PC-3 (cell line): Measurements from ENCODE around the gene POU2F1. TPM values are rescaled to one million over a fixed set of nuclear protein-coding genes. Genes with fewer than 3 reads are reported as not detected.
A peak's percentile ranks its signal among the peaks of the same experiment; 100 is the strongest.

Experiments used
- ATAC-seq: fragments of 200-7000 bp; cut with Tn5 transposase; 2 replicates; pipeline ENCODE4 v1.9.1; 2020; ENCODE audit warnings: mild to moderate bottlenecking, moderate library complexity
- BruUV-seq: library from RNA; stranded (reverse); fragments of 400-500 nt; replicated peaks from 2 replicates; lab custom pipeline; 2021; lab: Mats Ljungman, UMichigan
- CTCF ChIA-PET: fragments of 300-600 bp; sonication (Branson Sonifier 250); formaldehyde crosslinking; loops from one replicate; lab custom pipeline; 2022; ENCODE audit warnings: antibody characterized with exemption; lab: Charles Lee
- POLR2A ChIA-PET: fragments of 300-600 bp; sonication (Branson Sonifier 250); formaldehyde crosslinking; loops from one replicate; lab custom pipeline; 2022; ENCODE audit warnings: antibody characterized with exemption; ENCODE audit not compliant: unreplicated experiment; lab: Charles Lee
- DNase-seq: peaks from one replicate; pipeline ENCODE4 v3.0.0-alpha.2; 2015
- H2AFZ ChIP-seq: fragments of 300-600 bp; sonication (generic); 2 replicates; pipeline ENCODE4 v1.6.0; 2016; ENCODE audit warnings: antibody characterized with exemption, low read length
- H3F3A ChIP-seq: fragments of 300-600 bp; sonication (generic); one replicate; pipeline ENCODE4 v1.6.0; 2017; ENCODE audit warnings: antibody characterized with exemption, low read length, control low read depth, mild to moderate bottlenecking; ENCODE audit not compliant: unreplicated experiment
- H3K27ac ChIP-seq: fragments of 300-600 bp; sonication (generic); 2 replicates; pipeline ENCODE4 v1.5.1; 2016; ENCODE audit warnings: mild to moderate bottlenecking, low read length
- H3K27me3 ChIP-seq: fragments of 300-600 bp; sonication (generic); 2 replicates; pipeline ENCODE4 v1.6.1; 2016; ENCODE audit warnings: low read length, mixed read lengths
- H3K36me3 ChIP-seq: fragments of 300-600 bp; sonication (generic); 2 replicates; pipeline ENCODE4 v1.6.1; 2016; ENCODE audit warnings: low read depth, mixed run types, low read length, mixed read lengths
- H3K4me1 ChIP-seq: fragments of 300-600 bp; sonication (generic); 2 replicates; pipeline ENCODE4 v1.5.1; 2016; ENCODE audit warnings: low read length; ENCODE audit not compliant: insufficient read depth
- H3K4me2 ChIP-seq: fragments of 300-600 bp; sonication (generic); 2 replicates; pipeline ENCODE4 v1.6.0; 2016; ENCODE audit warnings: low read length
- H3K4me3 ChIP-seq: fragments of 300-600 bp; sonication (generic); 2 replicates; pipeline ENCODE4 v1.5.1; 2016; ENCODE audit warnings: mild to moderate bottlenecking, low read length, mixed read lengths
- H3K79me2 ChIP-seq: fragments of 300-600 bp; sonication (generic); 2 replicates; pipeline ENCODE4 v1.6.1; 2017; ENCODE audit warnings: low read length, mixed read lengths
- H3K9ac ChIP-seq: fragments of 300-600 bp; sonication (generic); 2 replicates; pipeline ENCODE4 v1.6.0; 2016; ENCODE audit warnings: mild to moderate bottlenecking, low read length
- H3K9me2 ChIP-seq: fragments of 300-600 bp; sonication (generic); replicated peaks from 2 replicates; pipeline ENCODE4 v1.6.1; 2016; ENCODE audit warnings: mixed run types, low read length, mixed read lengths
- H3K9me3 ChIP-seq: fragments of 300-600 bp; sonication (generic); 2 replicates; pipeline ENCODE4 v1.6.1; 2016; ENCODE audit warnings: low read length, mixed read lengths
- H4K20me1 ChIP-seq: fragments of 300-600 bp; sonication (generic); 2 replicates; pipeline ENCODE4 v1.6.1; 2016; ENCODE audit warnings: low read length, mixed read lengths
- EZH2 ChIP-seq: fragments of 300-600 bp; sonication (generic); IDR thresholded peaks from one replicate; pipeline ENCODE4 v1.6.1; 2017; ENCODE audit warnings: antibody characterized with exemption, mild to moderate bottlenecking, low read length; ENCODE audit not compliant: unreplicated experiment
- EZH2phosphoT487 ChIP-seq: fragments of 300-600 bp; sonication (generic); IDR thresholded peaks from 2 replicates; pipeline ENCODE4 v1.6.1; 2018; ENCODE audit warnings: mild to moderate bottlenecking, antibody characterized with exemption, low read length, borderline replicate concordance
- intact Hi-C: fragments of 100-400 bp; cut with micrococcal nuclease; formaldehyde crosslinking; loops from 2 replicates; pipeline ENCODE4 v1.9.0; 2023
- total RNA-seq: library from RNA; depleted of rRNA; stranded (reverse); fragments of >200 nt; gene quantifications from 2 replicates; pipeline ENCODE4 v1.2.3, GENCODE V29; 2014
- TF ChIP-seq, protein P1 (sequence below): fragments of 300-600 bp; sonication (generic); conservative IDR thresholded peaks from 2 replicates; pipeline ENCODE4 v1.5.1; 2017; ENCODE audit warnings: antibody characterized with exemption, low read depth, mild to moderate bottlenecking, low read length

POU2F1 gene
- total RNA-seq, 1 experiment from 2014 or later, result 8.7 TPM

- intact Hi-C loops, result no loop called here
These were observed 206.0 kb downstream of the POU2F1 start for GRCh38 chr1:167426716-167427115.

GRCh38 chr1:167427848-167428247 is 207.2 kb downstream of the POU2F1 start:
- DNase-seq (no peak), ATAC-seq (no peak)
- H2AFZ ChIP-seq, result no peak overlapping the region
- no peaks in the 10 kb centered on the region for H3K36me3 ChIP-seq
- no TSS peak for BruUV-seq
- intact Hi-C loops, result no loop called here
- CTCF ChIA-PET, result no interaction called here
- H4K20me1 ChIP-seq, result no peaks in the 10 kb centered on the region
- H3K9me2 ChIP-seq, result no peaks in the 10 kb centered on the region
- H3K4me3 ChIP-seq, result no peak overlapping the region
- POLR2A ChIA-PET, result no interaction called here
- H3K4me2 ChIP-seq, result no peak overlapping the region
- H3K4me1 ChIP-seq, result no peaks in the 10 kb centered on the region
- no peak overlapping the region for H3K27ac ChIP-seq
- no peaks in the 10 kb centered on the region for H3K79me2 ChIP-seq
- H3K27me3 ChIP-seq, result no peaks in the 10 kb centered on the region
- H3K9me3 ChIP-seq, result no peaks in the 10 kb centered on the region
- H3F3A ChIP-seq, result no peaks in the 10 kb centered on the region
- TF ChIP-seq, protein P1, sequence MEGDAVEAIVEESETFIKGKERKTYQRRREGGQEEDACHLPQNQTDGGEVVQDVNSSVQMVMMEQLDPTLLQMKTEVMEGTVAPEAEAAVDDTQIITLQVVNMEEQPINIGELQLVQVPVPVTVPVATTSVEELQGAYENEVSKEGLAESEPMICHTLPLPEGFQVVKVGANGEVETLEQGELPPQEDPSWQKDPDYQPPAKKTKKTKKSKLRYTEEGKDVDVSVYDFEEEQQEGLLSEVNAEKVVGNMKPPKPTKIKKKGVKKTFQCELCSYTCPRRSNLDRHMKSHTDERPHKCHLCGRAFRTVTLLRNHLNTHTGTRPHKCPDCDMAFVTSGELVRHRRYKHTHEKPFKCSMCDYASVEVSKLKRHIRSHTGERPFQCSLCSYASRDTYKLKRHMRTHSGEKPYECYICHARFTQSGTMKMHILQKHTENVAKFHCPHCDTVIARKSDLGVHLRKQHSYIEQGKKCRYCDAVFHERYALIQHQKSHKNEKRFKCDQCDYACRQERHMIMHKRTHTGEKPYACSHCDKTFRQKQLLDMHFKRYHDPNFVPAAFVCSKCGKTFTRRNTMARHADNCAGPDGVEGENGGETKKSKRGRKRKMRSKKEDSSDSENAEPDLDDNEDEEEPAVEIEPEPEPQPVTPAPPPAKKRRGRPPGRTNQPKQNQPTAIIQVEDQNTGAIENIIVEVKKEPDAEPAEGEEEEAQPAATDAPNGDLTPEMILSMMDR, result no peak
- TF ChIP-seq EZH2 (no peak), EZH2phosphoT487 (no peak)
- no peak overlapping the region for H3K9ac ChIP-seq

More at GRCh38 chr1:167426716-167427115, 206.0 kb downstream of the POU2F1 start:
- Histone ChIP-seq H2AFZ (no peak overlapping the region), H3K9me3 (no peaks in the 10 kb centered on the region), H3K27ac (no peak overlapping the region), H3K4me1 (no peaks in the 10 kb centered on the region), H3K4me3 (no peak overlapping the region), H3K4me2 (no peak overlapping the region), H3K36me3 (no peaks in the 10 kb centered on the region), H3K79me2 (no peaks in the 10 kb centered on the region), H3K27me3 (no peaks in the 10 kb centered on the region), H3F3A (no peaks in the 10 kb centered on the region), H3K9ac (no peak overlapping the region), H4K20me1 (no peaks in the 10 kb centered on the region), H3K9me2 (no peaks in the 10 kb centered on the region)
- no peak for DNase-seq
- ChIA-PET CTCF (no interaction called here), POLR2A (no interaction called here)
- TF ChIP-seq EZH2phosphoT487 (no peak), EZH2 (no peak)
- TF ChIP-seq, protein P1, result no peak
- ATAC-seq, result no peak
- BruUV-seq, result no TSS peak

DNA sequence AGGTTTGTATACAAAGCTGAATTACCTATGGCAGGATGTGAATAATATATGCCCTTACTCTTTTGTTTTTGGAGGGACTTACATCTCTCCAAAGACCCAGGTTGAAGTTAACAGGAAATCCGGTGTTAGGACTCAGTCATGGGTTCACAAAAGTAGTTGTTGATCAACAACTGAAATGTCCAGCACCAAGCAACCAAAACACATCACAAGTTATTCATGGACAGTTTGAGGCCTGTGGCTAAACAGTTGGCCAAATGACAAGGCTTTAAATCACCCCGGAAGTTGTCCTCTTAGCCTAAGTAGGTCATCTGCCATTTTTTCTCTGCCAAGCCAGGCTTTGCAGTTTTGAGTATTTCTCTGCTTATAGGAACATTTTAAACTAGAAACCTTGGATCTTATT is 207.7 kb downstream of the POU2F1 start:
- Histone ChIP-seq H4K20me1 (no peaks in the 10 kb centered on the region), H3K36me3 (no peaks in the 10 kb centered on the region), H3K27me3 (no peaks in the 10 kb centered on the region), H3K4me3 (no peak overlapping the region), H3K4me2 (no peak overlapping the region), H3K9ac (no peak overlapping the region), H3K9me2 (no peaks in the 10 kb centered on the region), H3K79me2 (no peaks in the 10 kb centered on the region), H3K4me1 (no peaks in the 10 kb centered on the region), H2AFZ (no peak overlapping the region), H3F3A (no peaks in the 10 kb centered on the region), H3K27ac (no peak overlapping the region), H3K9me3 (no peaks in the 10 kb centered on the region)
- ChIA-PET CTCF (no interaction called here), POLR2A (no interaction called here)
- BruUV-seq, result no TSS peak
- TF ChIP-seq EZH2phosphoT487 (no peak), EZH2 (no peak)
- TF ChIP-seq, protein P1, result no peak
- ATAC-seq (no peak), DNase-seq (peak; percentile 16)
- intact Hi-C loops, result no loop called here
